Tibial artery (tissue), 4 donors: Measurements from ENCODE around the gene BRME1.

ENCODE experiments used
- DNase-seq, 2 donors: peaks; one replicate each; pipeline ENCODE4 v3.0.0-alpha.2; 2019
- H3K27ac ChIP-seq, 2 donors: fragments of 200-600 bp; sonication (generic) in 1 of 2; 1 replicate in 1 of 2; 2 replicates in 1 of 2; pipeline ENCODE4 v1.5.1; 2018 to 2019; ENCODE audit warnings: mild to moderate bottlenecking in 1 of 2
- H3K27me3 ChIP-seq, 2 donors: fragments of 200-600 bp; sonication (generic) in 1 of 2; one replicate each; pipeline versions ENCODE4 v1.5.1 to v1.6.0; 2016 to 2019
- H3K36me3 ChIP-seq, 3 donors: fragments of 200-600 bp; sonication (generic) in 2 of 3; one replicate each; pipeline ENCODE4 v1.5.1; 2016 to 2019; ENCODE audit warnings: mild to moderate bottlenecking in 2 of 3
- H3K4me1 ChIP-seq, 4 donors: fragments of 200-600 bp; sonication (generic) in 2 of 4; 1 replicate in 3 of 4; 2 replicates in 1 of 4; pipeline ENCODE4 v1.5.1; 2016 to 2019
- H3K4me3 ChIP-seq, 2 donors: fragments of 200-600 bp; sonication (generic) in 1 of 2; 1 replicate in 1 of 2; 2 replicates in 1 of 2; pipeline ENCODE4 v1.5.1; 2018 to 2019; ENCODE audit warnings: mild to moderate bottlenecking in 2 of 2
- H3K9me3 ChIP-seq, 3 donors: fragments of 200-600 bp; sonication (generic) in 1 of 3; one replicate each; pipeline ENCODE4 v1.5.1; 2016 to 2019
- intact Hi-C: fragments of 100-400 bp; cut with DNase I; formaldehyde crosslinking; loops from one replicate; pipeline ENCODE4 v1.15.0; 2023; ENCODE audit warnings: low total_unique reads
- TF ChIP-seq, protein P1 (sequence below), 2 experiments: fragments of 200-600 bp in 1 of 2; fragments of 450-650 bp in 1 of 2; IDR thresholded peaks; one replicate each; pipeline ENCODE4 v1.5.1; 2017 to 2019; ENCODE audit warnings: antibody characterized with exemption in 2 of 2, mild to moderate bottlenecking in 1 of 2, moderate library complexity in 1 of 2

BRME1 gene

GRCh38 chr19:13930402-13930801 is 24.5 kb upstream of the BRME1 start:
- no peaks in the 10 kb centered on the region for H3K4me1 ChIP-seq
- intact Hi-C loops = no loop called here
- H3K9me3 ChIP-seq = no peaks in the 10 kb centered on the region
- no peak overlapping the region for H3K4me3 ChIP-seq
- peaks cover 19 to 78% (median 32%) of the 10 kb centered on the region in 3 donors for H3K36me3 ChIP-seq
- DNase-seq = no peak
- H3K27me3 ChIP-seq = peaks cover 0 to 9% of the 10 kb centered on the region in 2 donors
- TF ChIP-seq, protein P1, sequence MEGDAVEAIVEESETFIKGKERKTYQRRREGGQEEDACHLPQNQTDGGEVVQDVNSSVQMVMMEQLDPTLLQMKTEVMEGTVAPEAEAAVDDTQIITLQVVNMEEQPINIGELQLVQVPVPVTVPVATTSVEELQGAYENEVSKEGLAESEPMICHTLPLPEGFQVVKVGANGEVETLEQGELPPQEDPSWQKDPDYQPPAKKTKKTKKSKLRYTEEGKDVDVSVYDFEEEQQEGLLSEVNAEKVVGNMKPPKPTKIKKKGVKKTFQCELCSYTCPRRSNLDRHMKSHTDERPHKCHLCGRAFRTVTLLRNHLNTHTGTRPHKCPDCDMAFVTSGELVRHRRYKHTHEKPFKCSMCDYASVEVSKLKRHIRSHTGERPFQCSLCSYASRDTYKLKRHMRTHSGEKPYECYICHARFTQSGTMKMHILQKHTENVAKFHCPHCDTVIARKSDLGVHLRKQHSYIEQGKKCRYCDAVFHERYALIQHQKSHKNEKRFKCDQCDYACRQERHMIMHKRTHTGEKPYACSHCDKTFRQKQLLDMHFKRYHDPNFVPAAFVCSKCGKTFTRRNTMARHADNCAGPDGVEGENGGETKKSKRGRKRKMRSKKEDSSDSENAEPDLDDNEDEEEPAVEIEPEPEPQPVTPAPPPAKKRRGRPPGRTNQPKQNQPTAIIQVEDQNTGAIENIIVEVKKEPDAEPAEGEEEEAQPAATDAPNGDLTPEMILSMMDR (IDR thresholded peaks at IDR 0.05) = no peak
- H3K27ac ChIP-seq = no peak overlapping the region

- Histone ChIP-seq H3K27ac (no peak overlapping the region), H3K4me3 (no peak overlapping the region), H3K4me1 (no peaks in the 10 kb centered on the region), H3K36me3 (peaks cover 24 to 82% (median 36%) of the 10 kb centered on the region in 3 donors), H3K9me3 (no peaks in the 10 kb centered on the region), H3K27me3 (peaks cover 0 to 8% of the 10 kb centered on the region in 2 donors)
- intact Hi-C loops = no loop called here
- no peak for DNase-seq
- TF ChIP-seq, protein P1 (IDR thresholded peaks at IDR 0.05) = no peak
Measured at GRCh38 chr19:13929956-13930355, 24.0 kb upstream of the BRME1 start.

DNA sequence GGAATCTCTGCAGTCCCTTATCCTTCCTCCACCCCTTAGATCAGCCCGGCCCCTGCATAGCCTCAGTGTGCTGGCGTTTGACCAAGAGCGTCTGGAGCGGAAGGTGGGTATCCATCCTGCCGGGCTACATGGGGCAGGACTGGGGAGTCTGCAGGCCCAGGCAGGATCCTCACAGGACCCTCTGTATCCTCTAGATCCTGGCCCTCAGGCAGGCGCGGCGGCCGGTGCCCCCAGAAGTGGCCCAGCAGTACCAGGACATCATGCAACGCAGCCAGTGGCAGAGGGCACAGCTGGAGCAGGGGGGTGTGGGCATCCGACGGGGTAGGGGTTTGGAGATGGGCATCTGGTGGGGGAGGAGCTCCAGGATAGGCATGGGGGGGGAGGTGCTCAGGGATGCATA is 23.4 kb upstream of the BRME1 start:
- Histone ChIP-seq H3K4me1 (no peaks in the 10 kb centered on the region), H3K27ac (no peak overlapping the region), H3K36me3 (peaks cover 30 to 88% (median 41%) of the 10 kb centered on the region in 3 donors), H3K9me3 (no peaks in the 10 kb centered on the region), H3K27me3 (peaks cover 0 to 2% of the 10 kb centered on the region in 2 donors), H3K4me3 (no peak overlapping the region)
- intact Hi-C loops = no loop called here
- DNase-seq = no peak
- TF ChIP-seq, protein P1 (IDR thresholded peaks at IDR 0.05) = no peak

DNA sequence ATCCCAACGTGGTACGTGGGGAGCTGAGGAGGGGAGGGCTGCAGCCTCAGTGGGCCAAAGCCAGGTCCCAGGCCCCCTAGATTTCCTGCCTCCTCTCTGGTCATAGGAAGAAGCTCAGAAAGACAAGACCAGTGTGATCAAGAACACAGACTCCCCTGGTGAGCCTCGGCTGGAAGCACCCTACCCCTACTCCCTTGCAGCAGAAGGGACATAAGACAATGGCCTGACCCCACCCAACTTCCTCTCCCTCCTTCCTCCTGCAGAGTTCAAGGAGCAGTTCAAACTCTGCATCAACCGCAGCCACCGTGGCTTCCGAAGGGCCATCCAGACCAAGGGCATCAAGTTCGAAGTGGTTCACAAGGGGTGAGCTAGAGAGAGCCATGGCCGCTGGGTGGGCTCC is 20.8 kb upstream of the BRME1 start:
- Histone ChIP-seq H3K27ac (no peak overlapping the region), H3K36me3 (peaks cover 51 to 94% (median 67%) of the 10 kb centered on the region in 3 donors), H3K4me1 (no peaks in the 10 kb centered on the region), H3K27me3 (no peaks in the 10 kb centered on the region), H3K9me3 (no peaks in the 10 kb centered on the region), H3K4me3 (no peak overlapping the region)
- intact Hi-C loops = no loop called here
- TF ChIP-seq, protein P1 (IDR thresholded peaks at IDR 0.05) = no peak
- no peak for DNase-seq

DNA sequence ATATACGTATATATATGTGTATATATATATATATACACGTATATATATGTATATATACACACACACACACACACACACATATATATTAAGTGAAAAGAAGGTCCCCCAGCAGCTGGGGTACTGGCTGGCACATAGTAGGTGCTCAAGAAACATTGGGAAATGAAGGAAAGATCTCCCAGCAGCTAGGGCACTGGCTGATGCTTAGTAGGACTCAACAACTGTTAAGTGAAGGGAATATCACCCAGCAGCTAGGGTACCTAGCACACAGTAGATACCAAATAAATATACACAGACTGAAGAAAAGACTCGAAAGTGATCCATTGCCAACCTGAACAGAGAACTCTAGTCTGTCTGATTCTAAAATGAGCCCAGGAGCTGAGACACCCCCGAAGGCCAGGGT is 20.1 kb upstream of the BRME1 start:
- intact Hi-C loops = no loop called here
- no peaks in the 10 kb centered on the region for H3K9me3 ChIP-seq
- no peaks in the 10 kb centered on the region for H3K27me3 ChIP-seq
- no peak overlapping the region for H3K27ac ChIP-seq
- DNase-seq = no peak
- no peak overlapping the region for H3K4me3 ChIP-seq
- TF ChIP-seq, protein P1 (IDR thresholded peaks at IDR 0.05) = no peak
- H3K4me1 ChIP-seq = no peaks in the 10 kb centered on the region
- peaks cover 58 to 94% (median 74%) of the 10 kb centered on the region in 3 donors for H3K36me3 ChIP-seq
